ENCODE data around the gene THSD7A. TPM values are rescaled to one million over a fixed set of nuclear protein-coding genes. Genes with fewer than 3 reads are reported as not detected.

The THSD7A gene
- total and polyA plus RNA-seq, 2 of the 8 experiments (the other 6 are each of a cell fraction or from before 2014, with no cell fraction given): 0.44 to 1.2 TPM

DNA sequence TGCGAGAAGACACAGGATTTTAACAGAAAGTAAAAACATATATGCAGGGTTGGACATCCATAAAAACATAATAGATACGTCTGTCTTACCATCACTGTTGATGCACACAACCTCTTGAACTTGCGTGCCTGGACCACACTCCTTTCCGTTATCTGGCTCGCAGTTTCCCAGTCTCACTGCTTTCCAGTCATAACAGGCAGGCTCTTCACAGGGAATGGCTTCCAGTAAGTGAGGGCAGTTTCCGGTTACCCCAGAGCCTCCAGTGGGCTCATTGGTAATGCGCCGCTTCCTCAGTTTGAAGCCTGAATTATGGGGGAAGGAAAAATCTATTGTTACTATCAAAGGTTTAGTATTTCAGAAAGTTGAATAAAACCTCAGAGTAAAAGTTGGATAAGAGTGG, 290.7 kb downstream of the THSD7A start:
- Histone ChIP-seq H3K23ac (ENCODE audit: insufficient read length) (no peak overlapping the region), H2AFZ (ENCODE audit: low read length) (no peak overlapping the region), H2BK120ac (replicated peaks; ENCODE audit: low read depth, low read length) (no peak overlapping the region), H3K4me1 (replicated peaks in 1 of 4; ENCODE audit: control insufficient read depth in 3 of 4, insufficient read depth in 4 of 4, low read length in 3 of 4) (no peaks in the 10 kb centered on the region), H2AK5ac (ENCODE audit: low read depth, low read length) (no peak overlapping the region), H2BK12ac (ENCODE audit: low read depth, low read length) (no peak overlapping the region), H3K79me1 (ENCODE audit: low read depth, low read length) (no peaks in the 10 kb centered on the region), H3K18ac (ENCODE audit: extremely low read depth, low read length) (no peak overlapping the region), H3K23me2 (ENCODE audit: low read depth, low read length) (no peaks in the 10 kb centered on the region), H3K79me2 (ENCODE audit: control insufficient read depth in 1 of 2, insufficient read depth in 2 of 2, low read length in 2 of 2) (no peaks in the 10 kb centered on the region), H4K91ac (replicated peaks; ENCODE audit: insufficient read length, low read length) (no peak overlapping the region), H3K4me2 (ENCODE audit: insufficient read depth in 1 of 2, low read depth in 2 of 2, low read length in 2 of 2) (no peak overlapping the region), H3K14ac (ENCODE audit: insufficient read length) (no peak overlapping the region), H2BK5ac (ENCODE audit: low read depth, low read length) (no peak overlapping the region), H4K5ac (ENCODE audit: insufficient read length, low read depth, low read length) (no peak overlapping the region), H3K27me3 (replicated peaks in 1 of 4; ENCODE audit: control insufficient read depth in 3 of 4, extremely low read depth in 1 of 4, insufficient read depth in 3 of 4, low read length in 3 of 4) (no peaks in the 10 kb centered on the region), H3K36me3 (ENCODE audit: control insufficient read depth in 2 of 4, insufficient read depth in 4 of 4, low read length in 3 of 4) (no peaks in the 10 kb centered on the region), H4K20me1 (replicated peaks in 1 of 2; ENCODE audit: control insufficient read depth in 1 of 2, insufficient read depth in 2 of 2, low read length in 2 of 2) (no peaks in the 10 kb centered on the region), H3K4ac (replicated peaks; ENCODE audit: insufficient read length, low read depth, low read length) (no peak overlapping the region), H3K4me3 (ENCODE audit: extremely low read depth in 1 of 4, insufficient read depth in 2 of 4, low read depth in 3 of 4, low read length in 4 of 4) (no peak overlapping the region), H3K9me3 (ENCODE audit: insufficient read depth in 2 of 2, low read depth in 1 of 2, low read length in 1 of 2) (no peaks in the 10 kb centered on the region), H3K27ac (ENCODE audit: low read depth, low read length) (no peak overlapping the region), H4K8ac (ENCODE audit: extremely low read depth, insufficient read depth, low read length) (no peak overlapping the region), H2BK20ac (ENCODE audit: low read length) (no peak overlapping the region), H2BK15ac (ENCODE audit: low read length) (no peak overlapping the region), H3K56ac (replicated peaks; ENCODE audit: insufficient read length, low read depth, low read length) (no peak overlapping the region), H3K9ac (replicated peaks in 1 of 4; ENCODE audit: extremely low read depth in 1 of 4, low read depth in 3 of 4, low read length in 3 of 4) (no peak overlapping the region; a peak in 1 of 7 replicates)
- WGBS, 2 experiments (ENCODE audit: extremely low coverage in 1 of 2, insufficient coverage in 1 of 2, insufficient read length in 1 of 2, insufficient replicate concordance in 2 of 2, low coverage in 1 of 2, low lambda C conversion rate in 2 of 2, missing lambda C conversion rate in 1 of 2): 90% methylated on average over 8 of the region's 8 CpGs; no CpG with 5 or more reads in 1 of the 2 experiments
- FAIRE-seq (no peak), DNase-seq (ENCODE audit: low read depth in 1 of 2, low spot score in 2 of 2) (no peak)
- TF ChIP-seq NANOG (IDR thresholded peaks at IDR 0.05; ENCODE audit: insufficient read depth, low read depth, low read length, poor library complexity, severe bottlenecking) (no peak), TBP (IDR thresholded peaks at IDR 0.05; ENCODE audit: low read depth, low read length) (no peak), HDAC2 (IDR thresholded peaks at IDR 0.05; ENCODE audit: borderline replicate concordance in 1 of 2, low read depth in 2 of 2, low read length in 2 of 2) (no peak), TAF7 (optimal IDR thresholded peaks at IDR 0.05; ENCODE audit: borderline replicate concordance, low read depth, low read length) (no peak)
- TF ChIP-seq, protein P1, sequence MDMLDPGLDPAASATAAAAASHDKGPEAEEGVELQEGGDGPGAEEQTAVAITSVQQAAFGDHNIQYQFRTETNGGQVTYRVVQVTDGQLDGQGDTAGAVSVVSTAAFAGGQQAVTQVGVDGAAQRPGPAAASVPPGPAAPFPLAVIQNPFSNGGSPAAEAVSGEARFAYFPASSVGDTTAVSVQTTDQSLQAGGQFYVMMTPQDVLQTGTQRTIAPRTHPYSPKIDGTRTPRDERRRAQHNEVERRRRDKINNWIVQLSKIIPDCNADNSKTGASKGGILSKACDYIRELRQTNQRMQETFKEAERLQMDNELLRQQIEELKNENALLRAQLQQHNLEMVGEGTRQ (IDR thresholded peaks at IDR 0.05; ENCODE audit: low read length): no peak
- POLR2A ChIA-PET (ENCODE audit: partially characterized antibody): no interaction called here
- CTCF ChIA-PET (ENCODE audit: partially characterized antibody): no interaction called here

All from H1 (cell line).